Right renal cortex interstitium (tissue), 3 donors: Measurements from ENCODE around the gene ANKRD33B. TPM values are rescaled to one million over a fixed set of nuclear protein-coding genes. Genes with fewer than 3 reads are reported as not detected.
"Not testable (repeated sequence)": the region's sequence is repeated elsewhere in the genome, so short reads cannot be mapped to it uniquely, and the experiment has no call there.

ENCODE experiments used
- DNase-seq, 3 donors: peaks; one replicate each; pipeline ENCODE4 v3.0.0-alpha.2; 2013; ENCODE audit warnings: low read depth in 3 of 3, low spot score in 2 of 3
- polyA plus RNA-seq, 3 donors: library from polyadenylated mRNA; unstranded; fragments of 120-200 nt; gene quantifications; one replicate each; pipeline ENCODE4 v1.2.1, GENCODE V29; 2013; ENCODE audit not compliant: insufficient read length in 3 of 3

ANKRD33B gene
- polyA plus RNA-seq, 3 donors, result 1.4 to 1.8 (median 1.7) TPM

- DNase-seq, result no peak
Observed at GRCh38 chr5:10653043-10653442, 89.2 kb downstream of the ANKRD33B start.

- no peak for DNase-seq
Observed at GRCh38 chr5:10653751-10654400, 90.0 kb downstream of the ANKRD33B start.

DNA sequence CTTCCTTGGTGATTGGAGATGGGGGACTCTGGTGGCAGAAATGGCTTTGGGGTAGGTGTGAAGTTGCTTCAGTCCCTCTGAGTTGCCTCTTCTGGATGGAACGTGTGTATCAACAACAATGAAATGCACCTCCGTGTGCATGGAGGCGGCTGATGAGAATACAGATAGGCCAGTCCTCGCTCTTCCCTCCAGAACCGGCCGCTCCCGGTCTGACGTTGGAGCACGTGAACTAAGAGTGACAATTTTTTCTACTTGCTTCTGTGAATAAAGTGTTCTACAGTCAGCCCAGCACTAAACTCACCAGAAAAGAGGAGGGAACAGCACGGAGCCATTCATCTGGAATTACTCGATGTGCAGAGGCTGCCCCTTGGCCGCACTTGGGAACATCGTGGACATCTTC lies 90.7 kb downstream of the ANKRD33B start:
- DNase-seq, result no peak

DNA sequence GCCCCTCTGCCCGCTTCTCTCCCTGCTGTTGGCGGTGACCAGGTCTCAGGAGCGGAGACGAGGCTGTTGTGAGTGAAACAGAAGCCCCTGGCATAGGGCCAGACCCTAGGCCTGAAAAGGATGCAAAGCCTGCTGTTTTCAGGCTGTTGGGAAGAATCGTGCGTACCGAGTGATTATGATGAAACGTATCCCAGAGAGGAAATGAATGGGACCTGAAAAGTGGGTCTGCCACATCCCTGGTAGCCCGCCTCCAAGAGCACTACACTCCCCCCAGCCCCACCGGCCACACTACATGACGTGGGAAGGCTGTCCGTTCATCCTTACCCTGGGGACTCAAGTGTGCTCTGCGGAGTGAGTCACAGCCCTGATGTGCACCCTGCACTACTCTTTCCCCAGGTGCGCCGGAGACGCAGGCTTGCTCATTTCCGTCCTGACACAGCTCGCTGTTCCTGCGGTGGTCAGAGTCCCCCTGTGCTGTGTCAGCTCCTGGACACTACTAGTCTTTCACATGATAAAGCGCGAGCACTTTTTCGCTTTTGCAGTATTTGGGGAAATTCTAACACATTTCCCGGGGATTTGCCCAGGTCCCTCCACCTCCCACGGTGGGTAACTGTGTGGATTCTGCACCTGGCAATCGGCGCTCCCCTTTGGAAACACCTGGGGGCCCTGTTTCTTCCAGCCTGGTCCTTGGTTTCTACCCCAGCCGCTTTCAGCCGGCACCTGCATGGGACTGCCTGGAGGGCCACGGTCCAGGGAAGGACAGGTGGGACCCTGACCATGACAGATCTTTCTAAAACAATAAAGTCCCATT lies 91.5 kb downstream of the ANKRD33B start:
- no peak for DNase-seq

DNA sequence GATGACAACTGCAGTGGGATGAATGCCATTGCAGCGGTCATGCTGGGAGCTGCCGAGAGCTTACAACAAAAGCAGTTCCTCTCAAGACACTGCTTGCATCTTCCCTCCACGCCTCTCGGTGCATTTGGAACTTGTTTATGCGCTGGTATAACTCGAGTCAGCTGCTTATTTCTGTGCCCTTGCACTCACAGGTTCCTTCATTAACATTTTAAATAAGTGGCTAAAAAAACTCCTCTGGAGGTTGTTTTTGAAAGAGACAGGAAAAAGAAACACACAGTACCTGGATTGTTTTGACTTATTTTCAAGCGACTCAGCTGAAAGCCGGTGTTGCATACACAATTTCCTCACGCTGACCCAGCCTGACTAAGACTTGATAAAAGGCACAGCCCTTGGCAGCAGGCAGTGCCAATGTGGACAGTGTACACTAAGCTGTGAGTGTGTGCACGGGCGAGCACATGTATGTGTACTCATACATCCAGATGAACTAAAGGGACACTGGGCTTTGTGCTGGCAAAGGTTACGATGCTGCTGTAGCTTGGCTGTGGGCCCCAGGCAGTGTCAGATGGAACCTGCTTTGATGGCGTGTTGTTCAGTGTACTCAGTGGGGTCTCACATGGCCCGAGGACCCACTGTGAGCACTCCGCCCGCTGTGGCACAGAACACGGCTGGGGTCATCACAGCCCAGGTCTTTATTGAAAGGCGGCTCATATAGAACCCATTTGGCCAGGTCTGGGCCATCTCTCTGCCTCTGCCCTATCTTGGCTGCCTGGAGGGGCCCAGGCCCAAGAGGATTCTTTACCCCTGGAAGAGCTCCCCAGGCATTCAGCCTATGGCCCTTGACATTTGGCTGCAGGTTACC lies 92.3 kb downstream of the ANKRD33B start:
- no peak for DNase-seq

- no peak for DNase-seq
Observed at GRCh38 chr5:10658265-10658664, 94.4 kb downstream of the ANKRD33B start.

DNA sequence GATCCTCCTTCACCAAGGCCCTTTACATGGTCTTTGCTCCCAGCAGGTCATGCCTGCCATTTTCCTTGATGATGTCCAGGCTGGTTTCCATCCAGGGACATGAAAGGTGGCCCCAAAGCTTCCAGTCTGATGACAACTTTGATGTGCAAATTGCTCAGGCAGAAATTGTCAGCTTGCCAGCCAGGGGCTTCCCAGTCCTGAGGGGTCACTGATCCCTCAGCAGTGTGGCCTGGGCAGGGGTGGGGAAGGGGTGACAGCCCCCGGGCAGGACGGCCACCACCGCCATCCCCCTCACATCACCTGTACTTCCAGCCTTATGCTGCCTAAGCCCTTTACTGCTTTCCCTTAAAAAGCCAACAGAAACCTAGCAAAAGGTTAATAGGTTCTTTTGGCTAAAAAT lies 96.3 kb downstream of the ANKRD33B start:
- DNase-seq, result no peak

DNA sequence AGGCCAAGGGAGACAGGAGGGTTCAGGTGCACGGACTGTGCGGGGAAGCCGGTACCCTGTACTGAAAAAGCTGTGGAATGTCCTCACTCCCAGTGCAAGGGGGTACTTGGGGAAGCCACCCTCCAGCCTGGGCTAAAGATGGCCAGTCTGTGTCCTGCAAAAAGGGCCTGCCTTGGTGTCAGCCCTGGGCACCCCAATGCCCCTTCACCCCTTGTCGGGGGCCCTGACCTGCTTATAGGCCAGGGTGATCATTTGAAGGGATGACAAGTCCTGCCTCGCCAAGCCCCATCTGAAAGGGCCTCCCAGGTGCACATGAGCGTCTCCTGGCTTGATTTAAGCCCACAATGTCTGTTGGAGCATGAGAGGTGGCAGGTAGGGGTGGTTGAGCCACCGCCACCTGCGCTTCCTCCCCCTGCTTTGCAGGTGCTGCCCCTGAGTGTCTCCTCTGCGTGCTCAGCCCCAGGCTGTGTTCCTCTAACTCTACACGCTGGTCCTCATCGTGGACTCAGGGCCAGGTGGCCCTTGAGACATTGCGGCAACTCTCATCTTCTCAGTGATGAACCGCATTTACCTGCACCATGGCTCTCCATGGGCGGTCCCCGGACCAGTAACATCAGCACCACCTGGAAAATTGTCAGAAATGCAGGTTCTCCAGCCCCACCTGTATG lies 97.0 kb downstream of the ANKRD33B start:
- DNase-seq, result no peak

DNA sequence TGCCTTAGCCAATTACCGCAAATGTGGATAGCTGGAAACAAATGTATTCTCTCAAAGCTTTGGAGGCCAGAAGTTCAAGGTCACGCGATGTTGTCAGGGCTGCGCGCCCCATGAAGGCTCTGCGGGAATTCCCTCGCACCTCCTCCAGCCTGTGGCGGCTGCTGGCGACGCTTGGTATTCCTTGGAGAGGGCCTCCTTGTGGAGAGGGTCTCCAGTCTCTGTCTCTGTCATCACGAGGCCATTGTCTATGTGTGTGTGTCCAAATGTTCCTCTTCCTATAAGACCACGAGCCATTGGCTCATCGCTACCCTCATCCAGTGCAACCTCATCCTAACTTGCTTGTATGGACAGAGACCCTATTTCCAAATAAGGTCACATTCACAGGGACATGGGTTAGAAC lies 97.5 kb downstream of the ANKRD33B start:
- no peak for DNase-seq

- DNase-seq, result no peak
Observed at GRCh38 chr5:10662083-10662482, 98.2 kb downstream of the ANKRD33B start.

DNA sequence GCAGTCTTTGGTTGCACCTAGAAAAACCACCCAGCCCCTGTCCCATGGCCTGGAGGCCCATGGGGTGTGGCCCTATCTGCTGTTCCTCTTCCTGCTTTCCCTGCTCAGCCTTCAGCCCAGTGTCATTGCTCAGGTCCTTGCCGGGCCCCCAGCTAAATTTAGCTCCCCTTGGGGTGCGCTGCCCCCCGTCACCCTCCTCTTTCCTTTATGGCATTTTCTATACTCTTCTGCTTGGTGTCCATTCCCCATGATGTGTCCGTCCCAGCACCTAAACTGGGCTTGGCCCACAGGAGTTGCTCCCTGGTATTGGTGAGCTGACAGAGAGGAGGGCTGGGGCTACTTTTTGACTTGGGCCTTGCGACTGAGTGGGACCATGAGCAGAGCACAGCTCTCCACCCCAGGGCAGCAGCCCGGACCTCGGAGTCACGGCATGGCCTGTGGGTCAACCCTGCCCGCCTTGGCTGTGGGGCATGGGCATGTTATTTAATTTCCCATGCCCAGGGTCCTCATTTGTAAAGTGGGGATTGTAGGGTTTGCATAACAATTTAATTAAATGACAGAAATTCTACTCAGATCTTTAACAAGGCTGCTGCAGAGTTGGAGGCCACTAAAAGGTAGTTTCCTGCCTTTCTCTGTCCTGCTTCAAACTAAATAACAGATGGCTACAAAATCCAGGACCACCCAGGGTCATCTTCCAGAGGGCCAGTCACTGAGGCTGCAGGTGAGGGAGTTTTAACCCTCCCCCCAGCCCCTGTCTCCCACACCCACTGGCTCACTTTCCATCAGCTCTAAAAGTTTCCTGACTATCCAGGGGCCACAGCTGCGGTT lies 99.0 kb downstream of the ANKRD33B start:
- DNase-seq, result no peak

DNA sequence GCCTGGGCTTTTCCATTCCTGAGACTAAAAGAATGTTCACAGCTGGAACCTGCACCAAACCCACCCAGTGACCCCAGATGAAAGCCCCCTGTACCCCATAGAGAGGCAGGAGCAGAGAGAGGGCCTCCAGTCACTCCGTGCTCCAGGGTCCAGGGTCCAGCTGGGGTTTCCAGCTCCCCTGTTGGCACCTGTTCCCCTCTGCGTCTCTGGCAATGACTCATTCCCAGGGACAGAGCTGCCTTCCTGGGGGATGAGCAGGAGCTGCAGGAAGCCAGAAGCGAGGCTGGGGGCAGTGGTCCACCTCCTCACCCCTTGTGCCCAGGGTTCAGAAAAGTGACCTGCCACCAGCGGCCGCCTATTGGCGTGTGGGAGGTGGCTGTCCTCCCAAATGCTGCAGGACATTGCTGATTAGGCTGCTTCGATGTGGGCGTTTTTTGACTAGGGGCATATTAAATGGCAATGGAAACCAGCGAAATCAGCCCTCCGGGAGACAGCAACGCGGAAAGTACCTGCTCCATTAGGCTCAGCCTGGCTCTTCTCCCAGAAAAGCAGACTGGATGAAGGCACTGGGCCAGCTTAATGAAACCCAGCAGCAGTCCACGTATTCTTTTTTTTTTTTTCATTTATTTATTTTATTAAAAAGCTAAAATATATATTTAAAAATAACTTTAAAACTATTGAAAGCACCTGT lies 99.8 kb downstream of the ANKRD33B start:
- no peak for DNase-seq

- not testable (repeated sequence) for DNase-seq
Observed at GRCh38 chr5:10664180-10664769, 100.4 kb downstream of the ANKRD33B start.

DNA sequence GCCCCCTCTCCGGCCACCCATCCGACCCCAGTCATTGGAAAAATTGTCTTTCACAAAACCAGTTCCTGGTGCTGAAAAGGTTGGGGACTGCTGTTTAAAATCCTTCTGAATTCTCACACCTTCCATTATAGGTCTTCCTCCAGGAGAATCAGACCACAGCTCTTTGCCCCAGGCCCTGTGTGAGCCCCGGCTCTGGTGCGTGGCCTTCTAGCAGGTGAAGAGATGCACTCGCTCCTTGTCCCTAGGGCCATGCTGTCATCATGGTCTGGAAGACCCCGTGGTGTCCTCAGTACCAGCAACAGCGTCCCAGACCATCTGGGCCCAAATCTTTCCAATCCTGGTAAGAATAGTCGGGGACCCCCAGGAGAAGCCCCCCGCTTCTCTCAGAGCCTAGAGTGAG lies 101.9 kb downstream of the ANKRD33B start:
- no peak for DNase-seq

GRCh38 chr5:10666531-10667299 lies 102.8 kb downstream of the ANKRD33B start:
- DNase-seq, result no peak

DNA sequence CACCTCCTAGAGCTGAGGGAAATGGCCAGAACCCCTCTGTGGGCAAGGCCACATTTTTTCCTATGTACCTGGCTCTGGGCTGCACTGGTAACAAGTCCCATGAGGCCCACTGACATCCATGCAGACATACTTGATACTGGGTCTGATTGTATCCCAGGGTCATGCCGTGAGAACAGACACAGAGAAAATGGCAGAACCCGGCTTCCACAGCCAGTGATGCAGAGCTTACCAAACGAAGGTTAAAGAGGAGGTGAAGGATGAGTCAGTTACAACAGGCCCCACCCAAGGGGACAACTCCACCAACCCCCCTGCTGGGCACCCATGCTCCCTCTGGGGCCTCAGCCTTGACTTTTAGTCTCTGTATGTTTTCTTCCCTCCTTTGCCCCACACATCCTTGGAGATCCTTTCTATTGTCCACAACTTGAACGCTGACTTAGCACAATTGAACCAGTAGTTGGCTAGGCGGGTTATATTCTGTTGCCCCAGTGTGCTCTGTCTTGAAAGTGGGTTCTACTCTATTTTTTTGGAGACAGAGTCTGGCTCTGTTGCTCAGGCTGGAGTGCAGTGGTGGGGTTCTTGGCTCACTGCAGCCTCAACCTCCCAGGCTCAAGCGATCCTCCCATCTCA lies 103.7 kb downstream of the ANKRD33B start:
- no peak for DNase-seq

DNA sequence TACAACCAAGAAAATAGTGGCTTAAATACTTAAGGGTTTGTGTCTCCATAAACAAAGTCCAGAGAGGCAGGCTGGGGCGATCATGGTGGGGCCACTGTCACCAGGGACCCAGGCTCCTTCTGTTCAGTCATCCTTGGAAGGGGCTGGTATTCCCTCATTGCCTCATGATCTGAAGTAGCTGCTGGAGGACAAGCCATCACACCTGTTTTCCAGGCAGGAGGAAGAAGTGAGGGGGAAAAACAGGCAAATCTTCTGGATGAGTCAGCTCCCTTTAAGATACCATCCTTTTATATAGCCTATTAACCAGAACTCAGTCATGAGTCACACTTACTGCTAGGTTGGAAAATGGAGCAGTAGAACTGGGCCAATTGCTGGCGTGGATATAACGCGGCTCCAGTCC lies 104.8 kb downstream of the ANKRD33B start:
- no peak for DNase-seq

DNA sequence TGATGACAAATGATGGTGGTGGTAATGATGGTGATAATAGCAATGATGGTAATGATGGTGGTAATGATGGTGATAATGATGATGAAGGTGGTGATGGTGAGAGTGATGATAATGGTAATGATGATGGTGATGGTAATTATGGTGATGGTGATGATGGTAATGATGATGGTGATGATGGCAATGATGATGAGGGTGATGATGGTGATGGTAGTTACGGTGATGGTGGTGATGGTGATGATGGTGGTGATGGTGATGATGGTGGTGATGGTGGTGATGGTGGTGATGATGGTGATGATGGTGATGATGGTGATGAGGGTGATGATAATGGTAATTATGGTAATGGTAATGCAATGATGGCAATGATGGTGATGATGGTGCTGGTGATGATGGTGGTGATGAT lies 106.1 kb downstream of the ANKRD33B start:
- no peak for DNase-seq
